Medulla oblongata (tissue), 1 donor: ENCODE results near the gene EXOC2.

ENCODE experiments used
- DNase-seq: peaks from one replicate; pipeline ENCODE4 v3.0.0-alpha.2; 2015; ENCODE audit errors: extremely low spot score

EXOC2 gene

DNA sequence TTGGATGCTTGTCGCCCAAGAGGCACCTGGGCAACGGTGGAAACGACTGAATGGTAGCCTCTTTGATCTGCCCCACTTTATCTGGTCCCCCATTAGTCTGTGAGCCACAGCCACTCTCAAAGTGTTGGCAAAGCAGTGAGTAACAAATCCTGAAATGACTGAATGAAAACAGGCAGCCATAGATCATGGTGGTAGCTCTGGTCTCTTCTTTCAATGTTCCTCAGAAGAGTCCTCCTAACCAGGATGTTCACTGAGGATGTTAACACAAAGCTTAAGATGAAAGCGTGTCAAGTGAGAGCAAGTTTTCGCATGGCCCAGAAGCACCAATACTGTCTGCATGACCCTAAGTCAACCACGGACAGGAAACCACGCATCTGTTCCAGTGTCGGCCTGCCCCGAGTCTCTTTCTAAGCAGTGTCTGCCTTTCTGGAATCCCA is 194.1 kb downstream of the EXOC2 start:
- no peak for DNase-seq

DNA sequence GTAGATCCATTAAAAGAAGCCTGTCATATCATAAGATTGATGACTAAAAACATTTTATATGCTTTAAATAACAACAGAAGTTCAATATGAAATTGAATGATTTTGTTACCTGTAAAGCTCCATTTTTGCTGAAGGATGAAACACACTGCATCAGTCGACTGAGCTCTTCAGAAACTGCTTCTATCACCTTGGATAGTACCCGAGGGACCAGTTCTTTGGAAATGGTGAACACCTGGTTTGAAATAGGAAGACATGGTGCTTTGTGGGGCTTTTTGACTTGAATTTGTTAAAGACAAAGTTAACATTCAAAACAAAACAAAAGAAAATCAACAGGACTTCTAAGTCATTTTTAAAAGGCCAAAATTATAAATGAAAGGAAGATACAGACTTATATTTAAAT is 195.7 kb downstream of the EXOC2 start:
- no peak for DNase-seq

DNA sequence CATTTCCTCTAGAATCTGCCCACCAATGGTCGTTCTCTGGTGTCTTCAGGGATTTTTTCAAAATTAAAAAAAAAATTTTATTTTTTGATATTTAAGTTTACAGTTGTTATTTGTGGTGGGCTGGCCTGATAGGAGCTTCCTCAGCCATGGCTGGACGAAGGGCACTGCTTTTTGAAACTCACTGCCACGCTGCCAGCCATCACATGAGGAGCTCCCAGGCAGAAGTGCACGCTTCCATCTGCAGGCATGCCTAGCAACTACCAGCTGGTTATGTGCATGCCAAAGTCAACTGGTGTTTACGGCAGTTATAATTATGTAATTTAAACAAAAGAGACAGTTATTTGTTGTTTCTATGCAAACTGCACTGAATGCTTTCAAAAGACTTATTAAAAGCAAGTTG is 196.3 kb downstream of the EXOC2 start:
- DNase-seq = no peak

DNA sequence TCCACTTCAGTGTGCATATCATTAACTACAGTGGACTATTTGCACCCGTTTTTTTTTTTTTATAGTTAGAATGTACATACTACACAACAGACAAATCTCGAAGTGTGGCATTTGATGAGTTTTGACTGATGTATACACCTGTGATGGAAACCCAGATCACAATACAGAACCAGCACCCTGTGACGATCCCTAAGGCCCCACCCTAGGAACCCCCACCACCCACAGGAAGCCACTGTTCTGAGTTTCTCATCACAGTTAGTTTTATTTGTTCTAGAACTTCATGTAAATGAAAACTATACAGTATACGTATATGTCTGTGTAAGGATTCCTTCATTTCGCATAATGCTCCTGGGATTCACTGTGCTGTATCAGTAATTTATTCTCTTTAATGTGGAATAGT is 198.5 kb downstream of the EXOC2 start:
- no peak for DNase-seq

DNA sequence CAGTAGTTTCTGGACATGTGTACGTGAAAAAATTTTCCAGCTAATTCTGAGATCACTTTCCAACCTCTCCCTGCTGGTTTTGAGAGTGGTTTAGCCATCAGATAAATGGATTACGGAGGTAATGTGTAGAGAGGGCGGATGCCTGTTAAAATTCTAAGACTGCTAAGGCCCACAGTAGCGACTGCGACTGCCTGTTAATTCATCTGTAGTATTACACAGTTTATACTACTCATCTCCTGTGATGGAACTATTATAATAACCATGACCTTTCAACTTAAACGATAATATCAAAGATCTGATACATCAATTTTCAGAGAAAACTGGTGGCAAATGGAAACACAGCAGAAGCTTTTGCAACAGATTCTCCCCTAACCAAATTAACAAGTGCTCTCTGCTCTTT is 199.1 kb downstream of the EXOC2 start:
- no peak for DNase-seq

DNA sequence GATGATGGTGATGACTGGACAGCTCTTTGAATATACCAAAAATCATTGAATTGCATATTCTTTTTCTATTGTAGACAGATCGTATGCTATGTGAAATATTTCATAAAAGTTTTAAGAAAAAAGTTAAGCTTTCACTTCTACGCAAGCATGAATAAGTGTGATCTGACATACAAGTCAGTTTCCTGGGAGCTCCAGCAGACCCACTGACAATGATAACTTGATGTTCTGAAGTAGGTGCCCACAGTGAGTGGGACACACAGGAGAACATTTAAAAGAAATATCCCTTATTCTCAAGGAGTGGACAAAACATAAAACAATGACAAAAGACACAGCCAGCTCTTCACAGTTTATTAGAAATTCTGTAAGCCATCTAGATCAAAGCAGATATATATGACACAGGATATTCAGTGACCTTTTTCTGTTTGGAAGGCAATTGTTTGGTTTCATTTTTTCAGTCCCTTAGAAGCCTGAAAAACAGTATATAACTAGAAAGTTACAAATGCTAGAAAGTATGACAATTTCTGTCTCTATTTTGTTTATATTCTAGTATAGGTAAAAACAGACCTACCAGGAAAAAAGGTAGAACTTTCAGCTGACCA is 200.0 kb downstream of the EXOC2 start:
- DNase-seq = no peak

DNA sequence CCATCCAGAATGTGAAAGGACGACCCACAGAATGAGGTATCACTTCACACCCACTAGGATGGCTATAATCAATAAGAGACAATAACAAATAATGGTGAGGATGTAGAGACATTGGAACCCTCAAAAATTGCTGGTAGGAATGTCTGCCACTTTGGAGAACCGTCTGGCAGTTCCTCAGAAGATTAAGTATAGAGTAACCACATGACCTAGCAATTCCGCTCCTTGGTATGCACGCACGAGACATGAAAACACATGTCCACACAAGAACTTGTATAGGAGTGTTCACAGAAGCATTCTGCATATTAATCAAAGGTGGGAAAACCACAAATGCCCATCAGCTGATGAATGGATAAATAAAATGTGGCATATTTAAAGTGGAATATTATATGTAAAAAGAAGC is 200.8 kb downstream of the EXOC2 start:
- DNase-seq = no peak

DNA sequence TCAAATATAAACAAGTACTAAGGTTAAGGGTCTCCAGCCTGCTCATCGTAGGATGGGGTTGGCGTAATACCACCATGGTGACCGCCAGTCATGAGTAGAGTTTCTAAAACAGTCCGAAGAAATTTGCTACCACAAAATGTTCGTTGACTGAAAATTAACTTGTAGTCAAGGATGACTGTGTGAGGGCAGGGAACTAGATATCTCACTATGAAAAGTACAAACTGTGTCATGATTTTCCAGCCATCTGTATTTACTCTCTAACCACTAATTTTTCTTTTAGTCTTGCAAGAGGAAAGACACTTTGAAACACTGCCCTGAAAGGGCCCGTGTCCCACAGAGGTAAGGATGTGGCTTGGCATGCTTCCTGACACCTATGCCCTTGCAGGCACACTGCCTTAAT is 201.7 kb downstream of the EXOC2 start:
- DNase-seq = no peak

DNA sequence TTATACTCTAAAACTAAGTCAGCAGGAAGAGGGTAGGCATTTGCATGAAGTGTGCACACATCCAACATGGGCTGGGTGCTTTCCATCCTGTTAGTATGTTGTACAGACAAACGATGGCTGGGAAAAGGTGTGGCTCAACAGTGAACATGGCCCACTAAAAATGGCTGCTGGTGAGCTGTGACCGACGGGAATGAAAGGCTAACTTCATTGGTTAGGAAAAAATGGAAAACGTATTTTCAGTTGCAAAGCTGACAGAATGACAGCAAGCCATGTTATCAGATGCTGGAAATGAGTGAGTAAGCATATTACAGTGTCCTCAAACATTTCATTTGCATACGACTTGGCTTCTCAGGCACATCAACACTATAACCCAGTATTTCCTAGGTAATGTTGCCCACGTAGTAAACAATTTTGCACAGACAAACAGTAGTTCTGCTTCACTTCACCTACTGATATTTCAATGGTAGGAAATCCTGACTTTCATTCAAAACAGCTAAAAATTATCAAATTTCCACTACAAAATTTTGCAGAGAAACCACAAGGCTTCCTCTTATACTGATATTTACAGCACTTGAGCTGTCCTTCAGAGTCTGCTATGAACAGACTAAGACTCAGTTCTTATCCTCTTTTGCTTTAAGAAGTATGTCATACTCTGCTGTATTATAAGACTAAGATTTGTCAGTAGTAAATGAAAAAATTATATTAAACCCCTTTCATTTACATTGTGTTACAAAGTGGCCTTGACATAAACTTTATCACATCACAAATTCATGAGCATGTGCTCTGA is 202.5 kb downstream of the EXOC2 start:
- DNase-seq = no peak

DNA sequence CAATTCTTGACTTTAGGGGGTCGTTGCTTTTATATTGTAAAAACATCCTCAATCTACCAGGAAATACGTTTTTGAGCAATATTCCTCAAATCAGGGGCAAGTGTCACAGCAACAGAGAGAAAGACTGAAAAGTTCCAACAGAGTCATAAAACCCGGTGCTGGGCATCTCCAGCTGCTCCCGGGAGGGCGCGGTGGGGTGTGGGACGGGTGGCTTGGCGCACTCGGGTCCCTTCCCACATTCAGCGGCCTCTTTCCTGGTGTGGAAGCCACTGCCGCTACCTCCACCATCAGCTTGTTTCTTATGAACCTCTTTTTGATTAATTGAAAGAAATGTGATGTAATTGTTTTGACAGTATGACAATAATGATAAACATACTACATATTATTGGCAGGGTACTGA is 203.2 kb downstream of the EXOC2 start:
- DNase-seq = no peak

DNA sequence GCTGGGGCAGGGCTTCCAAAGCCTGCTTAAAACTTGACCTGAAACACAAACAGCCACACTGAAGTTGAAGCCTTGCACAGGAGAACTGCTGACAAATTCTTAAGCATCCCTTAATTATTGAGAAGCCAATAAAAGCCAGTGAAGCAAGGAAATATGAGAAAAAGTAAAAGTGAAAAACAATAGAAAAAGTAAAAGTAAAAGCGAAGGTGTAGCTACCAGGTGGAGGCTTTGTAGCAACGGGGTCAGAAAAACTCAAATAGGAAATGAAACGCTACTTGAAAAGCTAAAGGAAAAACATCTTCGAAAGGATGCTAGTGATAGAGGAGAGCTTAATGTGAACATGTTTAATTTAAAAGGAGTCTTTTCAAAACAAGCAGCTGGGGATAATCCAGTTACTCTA is 203.9 kb downstream of the EXOC2 start:
- DNase-seq = no peak

DNA sequence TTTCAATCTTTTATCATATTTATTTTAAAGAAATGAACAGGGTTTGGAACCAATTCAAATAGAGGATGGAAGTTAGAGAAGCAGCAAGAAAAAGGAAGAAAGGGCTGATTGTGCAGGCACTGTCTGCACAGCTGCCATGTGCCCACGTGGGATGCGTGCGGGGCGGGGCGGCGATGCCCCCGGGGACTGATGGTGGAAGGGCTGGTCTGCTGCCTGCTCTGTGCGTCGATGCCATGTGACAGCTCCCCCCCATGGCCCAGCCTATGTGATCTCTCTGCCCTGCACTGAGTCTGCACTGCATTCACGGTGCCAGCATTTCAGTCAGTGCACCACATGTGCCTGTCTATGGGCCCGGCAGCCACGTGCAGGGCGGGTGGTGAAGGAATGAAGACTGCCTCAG is 205.0 kb downstream of the EXOC2 start:
- peak; percentile 90 for DNase-seq

DNA sequence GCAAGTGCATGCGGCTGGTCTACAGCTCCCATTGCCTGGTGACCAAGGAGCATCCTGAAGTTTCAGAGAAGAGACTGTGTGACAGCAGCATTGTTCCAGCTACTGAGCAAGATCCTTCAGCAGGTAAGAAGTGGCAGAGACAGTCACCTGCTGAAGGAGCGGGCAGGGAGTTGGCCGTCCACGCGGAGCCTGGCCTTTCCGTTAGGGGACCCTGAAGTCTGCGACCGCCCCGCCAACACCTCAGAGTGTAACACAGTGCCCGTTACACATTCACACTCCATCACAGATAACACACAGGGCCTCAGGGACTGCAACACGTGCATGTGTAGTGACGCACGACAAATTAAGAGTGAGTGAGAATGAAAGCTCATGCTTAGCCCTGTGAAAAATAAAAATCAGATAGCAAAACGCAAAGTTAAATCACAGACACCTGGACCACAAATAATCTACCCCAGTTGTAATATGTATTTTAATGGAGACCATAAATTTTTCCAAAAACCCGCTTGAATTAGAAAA is 207.2 kb downstream of the EXOC2 start:
- no peak for DNase-seq

DNA sequence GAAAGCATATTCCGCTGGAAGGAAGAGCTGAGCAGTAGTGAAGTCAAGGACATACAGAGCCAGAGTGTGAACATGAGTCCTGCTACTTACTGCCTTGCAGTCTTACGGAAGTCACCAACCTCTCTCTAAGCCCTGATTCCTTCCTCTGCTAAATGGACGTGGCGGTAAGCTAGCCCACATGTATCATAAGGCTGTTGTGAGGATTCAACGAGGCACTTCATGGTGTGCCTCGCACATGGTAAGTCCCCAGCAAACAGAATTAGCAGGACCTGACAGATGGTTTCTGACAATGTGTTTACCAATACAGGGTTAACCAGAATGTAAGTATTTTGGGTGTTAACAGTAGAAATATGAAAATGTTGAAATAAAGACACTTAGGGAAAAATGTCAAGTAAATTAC is 208.2 kb downstream of the EXOC2 start:
- no peak for DNase-seq

DNA sequence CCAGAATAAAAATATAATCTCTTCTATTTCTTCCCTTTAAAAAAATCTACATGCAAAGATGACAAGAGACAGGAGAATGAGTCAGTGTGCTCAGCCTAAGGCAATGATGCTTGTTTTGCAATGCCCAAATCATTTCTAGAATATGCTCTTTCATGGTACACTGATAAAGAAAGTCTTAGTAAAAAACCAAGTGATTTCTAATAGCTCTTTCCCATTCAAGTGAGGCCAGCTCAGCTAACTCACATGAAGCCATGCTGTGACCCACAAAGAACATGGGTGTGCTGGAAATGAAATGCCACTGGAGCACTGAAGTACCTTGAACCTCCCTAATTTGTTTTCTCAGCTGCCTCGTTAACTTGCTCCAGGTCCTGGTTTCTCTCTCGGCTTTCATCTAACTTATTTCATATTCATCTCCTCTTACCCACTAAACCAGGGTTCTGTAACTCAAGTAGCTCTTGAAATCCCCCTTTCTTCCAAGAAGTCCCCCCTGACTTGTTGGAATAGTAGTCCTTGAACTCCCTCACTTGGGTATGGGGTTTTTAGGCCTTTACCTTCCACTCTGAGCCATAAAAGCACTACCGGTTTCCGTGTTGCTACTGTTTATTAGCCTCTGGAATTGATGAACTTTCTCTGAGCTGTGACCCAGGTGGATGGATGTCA is 208.7 kb downstream of the EXOC2 start:
- no peak for DNase-seq

DNA sequence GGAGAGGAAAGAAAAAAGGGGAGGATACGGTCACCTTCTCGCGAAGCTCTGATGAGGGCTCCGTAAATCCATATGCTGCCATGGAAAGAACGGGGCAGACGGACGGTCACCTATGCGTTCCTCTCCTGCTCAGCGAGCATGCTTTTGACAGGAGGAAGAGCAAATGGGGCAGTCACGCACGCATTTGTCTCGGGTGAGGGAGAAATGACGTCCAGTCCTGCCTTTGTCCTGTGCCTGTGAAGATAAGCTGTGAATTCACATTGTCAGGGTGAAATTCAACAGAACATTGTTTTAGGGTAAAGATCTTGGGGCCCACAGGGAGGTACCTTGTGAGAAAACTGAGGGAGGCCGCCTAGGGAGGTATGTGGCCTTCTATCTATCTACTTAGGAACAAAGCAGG is 217.6 kb downstream of the EXOC2 start:
- no peak for DNase-seq

DNA sequence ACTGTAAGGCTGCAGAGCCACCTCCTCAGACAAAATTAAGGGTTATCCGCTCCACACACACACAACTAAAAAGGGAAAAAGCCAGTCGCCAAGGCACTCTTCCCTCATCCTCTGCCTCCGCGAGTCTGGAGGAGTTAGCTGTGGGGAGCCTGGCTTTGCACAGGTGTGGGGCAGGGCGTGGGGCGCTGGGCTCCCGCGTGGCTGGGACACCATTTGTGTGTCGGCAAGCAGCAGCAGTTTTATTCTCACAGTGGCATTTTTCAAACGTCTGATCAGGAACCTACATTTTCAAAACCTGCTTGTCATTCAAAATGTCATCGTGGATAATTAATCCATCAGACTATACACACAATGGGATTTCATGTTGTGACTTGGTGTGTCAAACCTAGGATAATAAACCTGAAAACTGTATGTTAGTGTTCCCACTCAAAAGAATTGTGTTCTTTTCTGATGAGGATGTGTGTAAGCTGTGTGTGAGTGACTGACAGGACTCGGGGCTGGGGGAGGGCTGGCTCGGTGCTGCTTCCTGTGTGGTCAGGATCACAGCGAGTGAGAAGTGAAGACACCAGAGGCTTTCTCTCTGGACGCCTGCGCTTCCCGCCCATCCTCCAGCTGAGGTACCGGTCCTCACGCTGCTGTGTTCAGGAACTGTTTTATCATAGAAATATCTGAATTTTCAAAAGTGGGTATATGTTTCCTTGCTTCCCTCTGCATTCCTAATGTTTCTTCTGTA is 218.3 kb downstream of the EXOC2 start:
- peak; percentile 21 for DNase-seq

DNA sequence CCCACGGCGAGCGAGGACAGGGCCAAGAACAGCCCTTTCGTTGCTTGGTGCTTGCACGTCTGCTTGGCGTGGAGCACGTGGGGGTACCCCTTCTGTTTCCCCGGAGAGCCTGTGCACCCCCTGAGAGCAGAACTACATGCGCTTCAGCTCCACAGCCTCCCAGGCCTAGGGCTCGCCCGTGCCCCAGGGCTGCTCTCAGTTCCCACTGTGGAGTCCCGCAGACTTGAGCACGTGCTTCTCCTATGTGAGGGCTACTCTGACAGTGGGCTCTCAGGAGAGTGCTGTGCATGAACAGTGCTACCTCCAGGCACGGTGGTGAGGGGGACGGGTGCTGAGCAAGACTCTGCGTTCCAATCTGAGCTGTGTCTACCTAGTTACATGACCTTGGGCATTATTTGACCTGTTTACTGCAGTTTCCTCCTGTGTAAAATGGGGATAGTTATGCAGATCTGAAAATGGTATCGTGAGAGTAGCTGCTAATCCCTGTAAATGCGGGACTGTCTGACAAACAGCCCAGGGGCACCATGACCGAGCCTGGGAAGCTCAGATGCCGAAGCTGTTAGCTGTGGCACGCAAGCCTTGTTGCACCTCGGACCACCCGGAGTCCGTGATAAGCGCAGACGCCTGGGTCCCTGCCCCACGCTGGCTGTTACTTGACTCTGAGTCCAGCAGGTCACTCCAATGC is 219.0 kb downstream of the EXOC2 start:
- DNase-seq = no peak

DNA sequence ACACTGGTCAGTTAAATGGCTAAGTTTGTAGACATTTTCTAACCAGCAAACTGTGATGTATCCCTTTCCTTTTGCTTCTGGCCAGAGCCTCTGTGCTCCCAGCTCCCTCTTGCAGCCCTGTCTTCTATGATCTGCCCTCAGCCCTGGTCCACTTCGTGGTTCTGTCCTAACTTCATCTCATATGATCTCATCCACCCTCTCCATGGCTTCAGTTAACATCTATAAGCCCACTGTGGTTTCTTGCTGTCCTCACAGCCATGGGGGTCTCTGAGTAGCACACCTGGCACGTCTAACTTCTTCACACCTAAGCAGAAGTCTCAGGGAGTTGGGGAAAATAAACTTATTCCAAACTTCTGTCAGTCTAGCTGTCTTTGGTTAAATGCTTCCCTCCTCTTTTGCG is 219.6 kb downstream of the EXOC2 start:
- no peak for DNase-seq

DNA sequence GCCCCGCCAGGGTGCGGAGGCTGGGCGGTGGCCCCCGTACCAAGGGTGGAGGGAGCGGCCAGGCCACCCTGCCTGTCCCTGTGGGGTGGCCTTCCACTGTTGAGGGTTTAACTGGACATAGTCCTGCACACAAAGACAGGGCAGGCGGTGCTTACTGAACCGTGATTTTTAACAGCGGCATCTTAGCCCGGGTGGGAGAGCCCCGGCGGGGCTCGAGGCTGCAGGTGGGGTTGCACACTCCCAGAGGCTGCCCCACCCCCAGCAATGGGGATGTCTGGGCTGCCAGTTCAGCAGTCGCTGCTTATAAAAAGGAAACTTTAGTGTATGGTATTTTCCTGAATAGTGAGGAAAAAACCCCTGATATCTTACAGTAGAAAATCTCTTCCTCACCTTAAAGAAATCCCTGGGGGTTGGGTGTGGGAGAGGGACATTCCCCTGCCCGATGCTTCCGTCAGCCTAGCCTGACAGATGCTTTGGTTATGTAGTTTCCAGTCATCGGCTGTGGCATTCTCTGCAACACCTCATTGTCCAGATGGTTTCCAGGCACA is 222.0 kb downstream of the EXOC2 start:
- no peak for DNase-seq
